IPS DF 4.7 (cell line): Measurements from ENCODE around the gene TNFRSF8.
"Not testable (repeated sequence)": the region's sequence is repeated elsewhere in the genome, so short reads cannot be mapped to it uniquely, and the experiment has no call there.

ENCODE experiments used
- DNase-seq: peaks from one replicate; pipeline ENCODE4 v3.0.0-alpha.2; 2013; ENCODE audit warnings: low spot score; ENCODE audit errors: extremely low read depth

Gene TNFRSF8

DNA sequence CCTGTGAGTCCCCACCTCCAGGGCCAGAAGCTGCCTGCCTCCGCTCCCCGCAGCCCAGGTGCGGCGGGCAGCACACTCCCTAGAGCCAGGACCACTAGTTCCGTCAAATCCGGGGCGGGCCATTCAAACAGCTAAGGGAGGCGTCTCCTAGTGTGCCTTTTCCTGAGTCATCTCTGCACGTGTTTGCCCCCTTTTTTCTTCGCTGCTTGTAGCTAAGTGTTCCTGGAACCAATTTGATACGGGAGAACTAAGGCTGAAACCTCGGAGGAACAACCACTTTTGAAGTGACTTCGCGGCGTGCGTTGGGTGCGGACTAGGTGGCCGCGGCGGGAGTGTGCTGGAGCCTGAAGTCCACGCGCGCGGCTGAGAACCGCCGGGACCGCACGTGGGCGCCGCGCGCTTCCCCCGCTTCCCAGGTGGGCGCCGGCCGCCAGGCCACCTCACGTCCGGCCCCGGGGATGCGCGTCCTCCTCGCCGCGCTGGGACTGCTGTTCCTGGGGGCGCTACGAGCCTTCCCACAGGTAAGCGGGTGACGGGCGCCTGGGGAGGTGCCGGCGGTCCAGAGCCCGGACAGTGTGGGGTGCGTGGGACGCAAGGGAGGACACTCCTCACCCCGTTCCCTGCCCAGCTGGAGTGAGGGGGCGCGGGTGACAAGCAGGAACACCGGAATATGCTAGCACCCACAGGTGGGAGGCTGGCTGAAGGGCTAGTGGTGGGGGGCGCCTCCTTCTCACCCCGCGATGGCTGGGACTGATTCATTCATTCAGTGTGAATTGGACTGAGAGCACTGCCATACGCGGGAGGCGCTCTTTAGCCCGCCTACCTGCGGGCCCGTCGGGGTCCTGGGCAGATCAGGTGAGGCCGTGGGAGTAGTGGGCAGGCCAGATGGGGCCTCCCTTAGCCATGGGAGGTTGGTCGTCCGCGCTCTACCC is at the start of gene TNFRSF8:
TSS of gene TNFRSF8 (plus strand) at position 163 of the 932 bp plus-strand sequence. CDS start at position 459, 296 bp downstream.
- no peak for DNase-seq

- no peak for DNase-seq
These were observed 48.7 kb upstream of the TNFRSF8 start for GRCh38 chr1:12014141-12014991.

GRCh38 chr1:12015001-12015491 is 48.1 kb upstream of the TNFRSF8 start:
- no peak for DNase-seq

- no peak for DNase-seq
These were observed 47.6 kb upstream of the TNFRSF8 start for GRCh38 chr1:12015499-12015898.

DNA sequence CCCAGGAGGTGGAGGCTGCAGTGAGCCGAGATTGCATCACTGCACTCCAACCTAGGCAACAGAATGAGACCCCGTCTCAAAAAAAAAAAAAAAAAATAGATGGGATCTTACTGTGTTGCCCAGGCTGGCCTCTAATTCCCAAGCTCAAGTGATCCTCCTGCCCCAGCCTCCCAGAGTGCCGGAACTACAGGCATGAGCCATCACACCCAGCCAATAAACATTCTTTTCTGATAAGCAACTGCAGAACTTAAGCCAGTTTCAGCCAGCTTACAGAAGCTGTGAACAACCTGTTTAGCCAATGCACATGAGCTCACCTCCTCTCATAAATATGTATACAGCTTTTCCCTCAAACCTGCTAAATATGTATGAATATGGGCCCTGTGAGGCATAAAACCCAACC is 46.9 kb upstream of the TNFRSF8 start:
- DNase-seq: no peak

DNA sequence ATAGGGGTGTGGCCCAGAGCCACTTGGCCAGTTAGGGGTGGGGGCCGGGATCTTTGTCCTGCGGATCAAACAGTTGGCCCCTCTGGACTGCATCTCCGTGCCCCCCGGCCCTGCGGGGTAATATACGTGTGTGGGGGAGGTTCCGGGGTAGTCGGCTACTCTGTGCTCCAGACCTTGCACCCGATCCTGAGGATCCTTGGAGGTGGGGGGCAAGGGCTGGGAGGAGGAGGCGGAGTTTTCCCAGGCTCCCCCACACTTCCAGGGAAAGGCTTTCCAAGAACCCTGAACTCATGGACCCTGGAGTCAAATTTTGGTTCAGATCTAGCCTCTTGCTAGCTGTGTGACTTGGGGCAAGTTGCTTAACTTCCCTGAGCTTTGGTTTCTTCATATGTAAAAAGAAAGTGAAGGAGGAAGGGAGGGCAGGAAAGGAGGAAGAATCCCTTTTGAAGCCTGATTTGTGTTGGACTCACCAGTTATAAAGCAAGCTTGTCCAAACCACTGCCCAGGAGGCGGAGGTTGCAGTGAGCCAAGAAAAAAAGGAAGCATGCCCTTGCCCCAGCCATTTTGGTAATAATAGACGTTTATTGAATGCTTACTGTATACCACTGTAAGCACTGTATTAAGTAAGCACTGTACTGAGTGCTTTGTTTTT is 43.1 kb upstream of the TNFRSF8 start:
- no peak for DNase-seq

DNA sequence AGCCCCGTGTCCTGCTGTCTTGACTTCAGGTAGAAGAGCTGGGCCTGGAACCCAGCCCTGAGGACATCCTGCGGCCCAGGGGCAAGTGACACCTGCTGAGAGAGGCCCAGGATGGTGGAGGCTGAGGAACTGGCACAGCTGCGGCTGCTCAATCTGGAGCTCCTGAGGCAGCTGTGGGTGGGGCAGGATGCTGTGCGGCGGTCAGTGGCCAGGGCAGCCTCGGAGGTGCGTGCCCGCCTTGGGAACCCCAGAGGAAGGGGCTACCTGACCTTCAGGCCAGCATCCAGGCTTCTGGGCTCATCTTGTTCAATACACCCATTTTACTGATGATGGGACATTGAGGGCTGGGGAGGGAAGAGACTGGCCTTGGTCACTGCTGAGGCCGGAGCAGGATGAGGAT is 41.5 kb upstream of the TNFRSF8 start:
- DNase-seq: no peak

GRCh38 chr1:12022036-12022435 is 41.1 kb upstream of the TNFRSF8 start:
- no peak for DNase-seq

DNA sequence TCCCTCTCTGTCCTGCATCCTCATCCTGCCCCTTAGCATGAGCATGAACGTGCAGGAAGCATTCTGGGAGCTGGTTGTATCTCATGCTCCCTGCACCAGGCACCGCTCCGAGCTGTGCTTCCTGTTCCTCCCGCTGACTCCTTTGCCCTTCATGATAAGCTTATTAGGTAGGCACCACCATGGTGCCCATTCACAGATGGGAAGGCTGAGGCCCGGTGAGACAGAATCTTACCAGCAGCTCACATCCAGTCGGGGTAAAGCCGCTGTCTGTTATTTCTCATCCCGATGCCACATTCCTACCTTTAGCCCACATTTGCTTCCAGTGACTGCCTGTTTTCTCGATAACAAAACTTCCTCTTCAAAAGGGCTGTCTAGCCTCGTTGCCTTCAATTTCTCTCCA is 36.5 kb upstream of the TNFRSF8 start:
- DNase-seq: no peak

GRCh38 chr1:12028248-12028647 is 34.9 kb upstream of the TNFRSF8 start:
- DNase-seq: no peak

DNA sequence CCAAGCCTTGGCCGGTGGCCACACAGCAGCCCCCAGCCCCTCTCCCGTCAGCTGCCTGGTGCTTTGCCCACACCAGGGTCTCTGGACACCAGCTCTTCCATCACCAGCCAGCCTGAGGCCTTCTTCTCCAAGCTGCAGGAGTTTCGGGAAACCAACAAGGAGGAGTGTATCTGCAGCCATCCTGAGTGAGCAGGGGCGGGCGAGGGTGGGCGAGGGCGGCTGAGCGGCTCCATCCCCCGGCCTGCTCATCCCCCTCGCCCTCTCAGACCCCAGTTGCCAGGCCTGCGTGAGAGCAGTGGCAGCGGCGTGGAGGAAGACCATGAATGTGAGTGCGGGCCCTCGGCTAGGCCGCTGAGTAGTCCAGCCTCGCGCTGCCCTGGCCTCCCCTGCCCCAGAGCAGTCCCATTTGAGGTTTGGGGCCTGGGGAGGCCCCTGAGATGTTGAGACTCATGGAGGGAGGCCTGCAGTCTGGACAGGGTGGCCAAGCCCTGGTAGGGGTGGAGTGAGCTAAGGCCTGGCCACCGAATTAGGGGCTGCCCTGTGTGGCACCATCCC is 34.1 kb upstream of the TNFRSF8 start:
- no peak for DNase-seq

DNA sequence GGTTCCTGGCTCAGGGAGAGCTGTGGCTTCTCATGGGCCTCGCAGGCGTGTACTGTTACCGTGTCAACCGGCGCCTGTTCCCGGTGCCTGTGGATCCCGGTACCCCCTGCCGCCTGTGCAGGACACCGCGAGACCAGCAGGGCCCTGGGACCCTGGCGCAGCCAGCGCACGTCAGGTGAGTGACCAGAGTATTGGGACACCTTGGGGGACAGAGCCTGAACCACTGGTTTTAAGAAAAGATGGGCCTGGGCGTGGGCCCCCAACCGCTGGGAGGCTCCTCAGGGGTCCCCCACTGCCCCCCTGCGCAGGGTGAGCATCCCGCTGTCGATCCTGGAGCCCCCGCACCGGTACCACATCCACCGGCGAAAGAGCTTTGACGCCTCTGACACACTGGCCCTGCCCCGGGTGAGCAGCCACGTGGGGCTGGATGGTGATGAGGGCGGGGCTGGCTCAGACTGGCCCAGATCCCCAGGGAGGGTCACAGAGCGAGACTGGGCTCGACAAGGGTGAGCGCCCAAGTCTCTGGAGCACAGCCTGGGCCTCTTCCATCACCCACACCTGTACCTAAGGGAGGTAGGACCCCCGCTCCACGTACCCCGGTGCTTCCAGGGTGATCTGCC is 33.3 kb upstream of the TNFRSF8 start:
- DNase-seq: no peak

- no peak for DNase-seq
These were observed 31.8 kb upstream of the TNFRSF8 start for GRCh38 chr1:12031039-12031980.

DNA sequence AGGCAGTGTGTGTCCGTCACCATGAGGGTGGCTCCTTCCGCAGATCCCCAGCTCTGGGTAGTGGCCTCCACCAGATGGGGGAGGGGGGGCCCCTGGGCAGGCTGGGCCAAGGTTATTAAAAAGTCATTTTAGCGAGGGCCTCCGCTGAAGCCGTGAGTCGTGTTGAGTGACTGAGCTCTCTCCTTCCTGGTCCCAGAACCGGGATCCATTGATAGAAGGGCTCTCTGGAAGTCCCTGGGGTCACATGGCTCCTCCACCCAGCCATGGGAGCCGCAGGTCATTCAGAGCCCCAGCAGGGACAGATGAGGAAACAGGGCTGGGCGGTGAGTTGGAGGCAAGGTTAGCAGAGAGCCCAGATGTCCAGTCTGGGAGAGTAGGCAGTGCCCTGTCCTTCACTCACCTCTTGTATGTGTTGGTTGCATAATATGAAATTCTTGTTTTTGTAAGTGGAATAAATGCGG is 30.9 kb upstream of the TNFRSF8 start:
- DNase-seq: no peak

- not testable (repeated sequence) for DNase-seq
These were observed 29.7 kb upstream of the TNFRSF8 start for GRCh38 chr1:12033441-12033840.

DNA sequence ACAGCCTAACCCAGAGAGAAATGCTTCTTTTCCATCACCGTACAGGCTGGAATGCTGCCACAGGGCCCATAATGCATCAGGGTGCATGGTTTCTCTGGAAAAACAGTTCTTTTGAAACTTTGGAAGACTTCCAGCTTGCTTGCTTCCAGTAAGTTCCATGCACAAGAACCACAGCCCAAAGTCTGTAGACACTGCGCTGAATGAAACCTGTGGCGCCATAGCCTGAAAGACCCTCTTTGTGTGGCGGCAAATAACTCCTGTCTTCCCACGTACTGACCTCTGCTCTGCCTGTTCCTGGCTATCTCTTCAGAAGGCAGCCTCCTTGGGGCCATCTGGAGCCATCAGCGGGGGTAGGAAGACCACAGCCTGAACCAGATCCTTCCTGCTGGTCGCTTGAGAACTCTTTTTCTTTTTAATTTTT is 28.7 kb upstream of the TNFRSF8 start:
- no peak for DNase-seq

DNA sequence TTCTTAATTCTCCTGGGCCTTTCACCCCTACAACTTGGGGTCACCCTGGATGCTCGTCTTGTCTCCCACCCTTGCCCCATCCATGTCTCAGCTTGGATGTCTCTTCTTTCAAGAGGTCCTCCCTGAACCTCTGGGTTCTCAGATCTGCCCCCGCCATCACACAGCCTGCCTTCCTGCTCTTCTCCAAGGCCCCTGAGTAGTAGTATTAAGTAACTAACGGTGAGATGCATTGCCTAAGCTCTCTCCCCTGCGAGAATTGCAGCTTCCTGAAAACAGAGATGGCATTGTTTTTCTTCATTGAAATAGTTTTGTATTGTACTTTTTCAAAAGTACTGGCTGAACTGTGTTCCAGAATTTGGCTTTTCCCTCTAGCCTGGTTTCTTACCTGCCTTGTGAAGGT is 27.8 kb upstream of the TNFRSF8 start:
- DNase-seq: no peak

GRCh38 chr1:12037486-12038355 is 25.4 kb upstream of the TNFRSF8 start:
- no peak for DNase-seq
